ENCODE data around the gene HNRNPAB. TPM values are rescaled to one million over a fixed set of nuclear protein-coding genes. Genes with fewer than 3 reads are reported as not detected.
A peak's percentile ranks its signal among the peaks of the same experiment; 100 is the strongest.
"Not testable (repeated sequence)": the region's sequence is repeated elsewhere in the genome, so short reads cannot be mapped to it uniquely, and the experiment has no call there.

Gene HNRNPAB
- total and polyA plus RNA-seq, 5 donors from 2014 or later = 63.1 to 79.5 (median 65.7) TPM

- Histone ChIP-seq H3K4me3 (ENCODE audit: low read depth, low read length) (no peak overlapping the region), H3K36me3 (ENCODE audit: control insufficient read depth, insufficient read depth, low read length) (peaks cover 45% of the 10 kb centered on the region), H3K27me3 (ENCODE audit: control insufficient read depth, insufficient read depth, low read length) (no peaks in the 10 kb centered on the region), H3K27ac (ENCODE audit: insufficient read depth, low read length, poor library complexity, severe bottlenecking) (no peak overlapping the region), H3K9me3 (ENCODE audit: control insufficient read depth in 2 of 2, low read length in 2 of 2) (no peaks in the 10 kb centered on the region), H3K4me1 (ENCODE audit: control insufficient read depth, insufficient read depth, low read length, poor library complexity, severe bottlenecking) (peaks cover 33% of the 10 kb centered on the region)
- Mint-ChIP-seq H3K4me1 (peaks cover 15 to 67% (median 44%) of the 10 kb centered on the region in 4 donors), H3K9me3 (no peaks in the 10 kb centered on the region), H3K36me3 (peaks cover 45% of the 10 kb centered on the region), H3K27me3 (no peaks in the 10 kb centered on the region), H3K4me3 (peak overlapping the region in 2 of 4 donors; percentile 62 to 87), H3K27ac (peak overlapping the region; percentile 16 to 95 (median 82))
- ATAC-seq (ENCODE audit: low read depth in 2 of 2) (no peak), DNase-seq (no peak)
These were observed 23.6 kb downstream of the HNRNPAB start for GRCh38 chr5:178227929-178228328.

DNA sequence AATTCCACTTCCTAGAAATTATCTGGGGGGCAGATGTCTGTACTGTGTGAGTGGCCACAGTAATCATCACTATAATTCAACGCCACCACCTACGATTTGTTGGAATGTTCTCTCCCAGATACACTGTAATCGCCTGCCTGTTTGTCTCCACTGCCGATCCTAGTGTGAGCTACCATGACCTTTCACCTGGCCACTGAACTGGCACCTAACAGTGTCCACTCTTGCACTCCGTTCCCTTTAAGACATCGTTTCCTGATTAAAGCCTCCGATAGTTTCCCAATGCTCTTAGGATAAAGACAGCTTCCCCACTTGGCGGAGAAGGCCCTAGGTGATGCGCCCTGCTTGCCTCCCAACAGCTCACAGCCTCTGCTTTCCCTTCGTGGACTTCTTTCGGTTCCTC, 24.3 kb downstream of the HNRNPAB start:
- Histone ChIP-seq H3K4me3 (ENCODE audit: low read depth, low read length) (no peak overlapping the region), H3K27ac (ENCODE audit: insufficient read depth, low read length, poor library complexity, severe bottlenecking) (no peak overlapping the region), H3K27me3 (ENCODE audit: control insufficient read depth, insufficient read depth, low read length) (no peaks in the 10 kb centered on the region), H3K4me1 (ENCODE audit: control insufficient read depth, insufficient read depth, low read length, poor library complexity, severe bottlenecking) (peaks cover 36% of the 10 kb centered on the region), H3K36me3 (ENCODE audit: control insufficient read depth, insufficient read depth, low read length) (peaks cover 40% of the 10 kb centered on the region), H3K9me3 (ENCODE audit: control insufficient read depth in 2 of 2, low read length in 2 of 2) (no peaks in the 10 kb centered on the region)
- peaks cover 41% of the 10 kb centered on the region for H3K36me3 Mint-ChIP-seq
- no peaks in the 10 kb centered on the region for H3K9me3 Mint-ChIP-seq
- peak overlapping the region in 1 of 3 donors; percentile 29 for H3K27ac Mint-ChIP-seq
- no peaks in the 10 kb centered on the region for H3K27me3 Mint-ChIP-seq
- H3K4me3 Mint-ChIP-seq = peak overlapping the region in 3 of 4 donors; percentile 35 to 87 (median 52)
- DNase-seq = no peak
- ATAC-seq (ENCODE audit: low read depth in 2 of 2) = no peak
- peaks cover 15 to 67% (median 40%) of the 10 kb centered on the region in 4 donors for H3K4me1 Mint-ChIP-seq

DNA sequence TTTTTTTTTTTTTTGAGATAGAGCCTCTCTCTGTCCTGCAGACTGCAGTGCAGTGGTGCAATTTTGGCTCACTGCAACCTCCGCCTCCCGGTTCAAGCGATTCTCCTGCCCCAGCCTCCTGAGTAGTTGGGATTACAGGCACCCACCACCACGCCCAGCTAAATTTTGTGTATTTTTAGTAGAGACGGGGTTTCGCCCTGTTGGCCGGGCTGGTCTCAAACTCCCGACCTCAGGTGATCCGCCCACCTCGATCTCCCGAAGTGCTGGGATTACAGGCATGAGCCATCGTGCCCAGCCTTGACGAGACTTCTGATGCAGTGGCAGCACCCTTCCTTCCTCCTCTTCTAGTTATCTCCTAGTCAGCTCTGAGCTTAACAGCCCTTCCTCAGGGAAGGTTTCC, 24.8 kb downstream of the HNRNPAB start:
- peaks cover 41% of the 10 kb centered on the region for H3K36me3 Mint-ChIP-seq
- H3K4me3 ChIP-seq (ENCODE audit: low read depth, low read length); H3K27me3 ChIP-seq (ENCODE audit: control insufficient read depth, insufficient read depth, low read length); H3K27ac ChIP-seq (ENCODE audit: insufficient read depth, low read length, poor library complexity, severe bottlenecking); H3K9me3 ChIP-seq (ENCODE audit: control insufficient read depth in 2 of 2, low read length in 2 of 2); H3K9me3 Mint-ChIP-seq; H3K27me3 Mint-ChIP-seq; DNase-seq; ATAC-seq (ENCODE audit: low read depth in 2 of 2): not testable (repeated sequence)
- peaks cover 15 to 68% (median 40%) of the 10 kb centered on the region in 4 donors for H3K4me1 Mint-ChIP-seq
- H3K27ac Mint-ChIP-seq = peak overlapping the region; percentile 37 to 94 (median 56)
- peak overlapping the region; percentile 24 to 87 (median 52) for H3K4me3 Mint-ChIP-seq
- Histone ChIP-seq H3K4me1 (ENCODE audit: control insufficient read depth, insufficient read depth, low read length, poor library complexity, severe bottlenecking) (peaks cover 36% of the 10 kb centered on the region), H3K36me3 (ENCODE audit: control insufficient read depth, insufficient read depth, low read length) (peaks cover 40% of the 10 kb centered on the region)

- Histone ChIP-seq H3K27ac (ENCODE audit: insufficient read depth, low read length, poor library complexity, severe bottlenecking) (no peak overlapping the region), H3K4me3 (ENCODE audit: low read depth, low read length) (no peak overlapping the region), H3K4me1 (ENCODE audit: control insufficient read depth, insufficient read depth, low read length, poor library complexity, severe bottlenecking) (peaks cover 36% of the 10 kb centered on the region), H3K9me3 (ENCODE audit: control insufficient read depth in 2 of 2, low read length in 2 of 2) (no peaks in the 10 kb centered on the region), H3K36me3 (ENCODE audit: control insufficient read depth, insufficient read depth, low read length) (peaks cover 40% of the 10 kb centered on the region), H3K27me3 (ENCODE audit: control insufficient read depth, insufficient read depth, low read length) (no peaks in the 10 kb centered on the region)
- no peaks in the 10 kb centered on the region for H3K9me3 Mint-ChIP-seq
- H3K4me3 Mint-ChIP-seq = peak overlapping the region; percentile 59 to 83 (median 72)
- ATAC-seq (ENCODE audit: low read depth in 2 of 2) = no peak
- H3K36me3 Mint-ChIP-seq = peaks cover 40% of the 10 kb centered on the region
- H3K27me3 Mint-ChIP-seq = no peaks in the 10 kb centered on the region
- no peak for DNase-seq
- peaks cover 17 to 70% (median 43%) of the 10 kb centered on the region in 4 donors for H3K4me1 Mint-ChIP-seq
- H3K27ac Mint-ChIP-seq = peak overlapping the region in 2 of 3 donors; percentile 37 to 76
These were observed 25.5 kb downstream of the HNRNPAB start for GRCh38 chr5:178229861-178230260.

DNA sequence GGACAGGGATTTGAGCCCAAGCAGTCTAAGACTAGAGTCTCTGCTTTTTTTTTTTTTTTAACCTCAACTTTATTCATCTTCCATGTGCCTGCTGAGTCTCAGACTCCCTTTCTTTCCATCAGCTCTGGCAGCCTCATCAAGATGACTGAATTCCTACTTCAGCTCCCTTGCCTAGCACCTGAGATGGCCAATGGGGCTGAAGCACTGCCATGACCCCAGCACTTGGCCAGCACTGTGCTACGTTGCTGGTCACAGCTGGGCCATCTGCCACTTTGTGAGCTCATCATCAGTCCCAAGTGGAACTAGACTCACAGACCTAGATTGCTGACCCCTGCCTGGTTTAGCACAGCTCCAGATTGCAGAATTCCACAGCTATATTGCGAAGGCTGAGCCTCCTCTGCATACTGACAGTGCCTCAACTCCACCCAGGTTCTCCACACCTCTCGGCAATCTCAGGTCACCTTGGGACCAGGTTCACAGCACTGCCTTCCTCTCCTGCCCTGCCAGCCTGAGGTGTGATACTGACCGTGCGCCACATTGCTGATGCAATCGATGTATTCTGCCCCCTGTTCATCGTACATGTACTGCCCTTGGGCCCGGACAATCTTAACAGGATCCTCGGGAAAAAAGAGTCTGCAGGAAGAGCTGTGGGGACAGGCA, 26.7 kb downstream of the HNRNPAB start:
- peaks cover 36% of the 10 kb centered on the region for H3K36me3 ChIP-seq (ENCODE audit: control insufficient read depth, insufficient read depth, low read length)

GRCh38 chr5:178231539-178232123, 27.3 kb downstream of the HNRNPAB start:
- Mint-ChIP-seq H3K27ac (peak overlapping the region; percentile 69 to 87 (median 82)), H3K36me3 (peaks cover 30% of the 10 kb centered on the region), H3K9me3 (no peaks in the 10 kb centered on the region), H3K4me3 (peak overlapping the region; percentile 68 to 84 (median 78)), H3K4me1 (peaks cover 13 to 67% (median 42%) of the 10 kb centered on the region in 4 donors), H3K27me3 (peaks cover 4% of the 10 kb centered on the region)
- peak in 1 of 2 donors; percentile 2 for ATAC-seq (ENCODE audit: low read depth in 2 of 2)
- H3K9me3 ChIP-seq (ENCODE audit: control insufficient read depth in 2 of 2, low read length in 2 of 2) = no peaks in the 10 kb centered on the region
- peaks cover 36% of the 10 kb centered on the region for H3K36me3 ChIP-seq (ENCODE audit: control insufficient read depth, insufficient read depth, low read length)
- H3K4me1 ChIP-seq (ENCODE audit: control insufficient read depth, insufficient read depth, low read length, poor library complexity, severe bottlenecking) = peaks cover 35% of the 10 kb centered on the region
- no peak for DNase-seq
- no peaks in the 10 kb centered on the region for H3K27me3 ChIP-seq (ENCODE audit: control insufficient read depth, insufficient read depth, low read length)
- H3K4me3 ChIP-seq (ENCODE audit: low read depth, low read length) = peak overlapping the region; percentile 68
- H3K27ac ChIP-seq (ENCODE audit: insufficient read depth, low read length, poor library complexity, severe bottlenecking) = peak overlapping the region; percentile 89

More for the DNA sequence above, 26.7 kb downstream of the HNRNPAB start:
- Histone ChIP-seq H3K4me1 (ENCODE audit: control insufficient read depth, insufficient read depth, low read length, poor library complexity, severe bottlenecking) (peaks cover 36% of the 10 kb centered on the region), H3K27me3 (ENCODE audit: control insufficient read depth, insufficient read depth, low read length) (no peaks in the 10 kb centered on the region), H3K27ac (ENCODE audit: insufficient read depth, low read length, poor library complexity, severe bottlenecking) (no peak overlapping the region), H3K9me3 (ENCODE audit: control insufficient read depth in 2 of 2, low read length in 2 of 2) (no peaks in the 10 kb centered on the region), H3K4me3 (ENCODE audit: low read depth, low read length) (peak overlapping the region; percentile 68)
- Mint-ChIP-seq H3K27me3 (peaks cover 4% of the 10 kb centered on the region), H3K27ac (peak overlapping the region; percentile 69 to 87 (median 82)), H3K4me1 (peaks cover 17 to 70% (median 45%) of the 10 kb centered on the region in 4 donors), H3K9me3 (no peaks in the 10 kb centered on the region), H3K36me3 (peaks cover 33% of the 10 kb centered on the region), H3K4me3 (peak overlapping the region; percentile 68 to 84 (median 78))
- ATAC-seq (ENCODE audit: low read depth in 2 of 2) (no peak), DNase-seq (no peak)

DNA sequence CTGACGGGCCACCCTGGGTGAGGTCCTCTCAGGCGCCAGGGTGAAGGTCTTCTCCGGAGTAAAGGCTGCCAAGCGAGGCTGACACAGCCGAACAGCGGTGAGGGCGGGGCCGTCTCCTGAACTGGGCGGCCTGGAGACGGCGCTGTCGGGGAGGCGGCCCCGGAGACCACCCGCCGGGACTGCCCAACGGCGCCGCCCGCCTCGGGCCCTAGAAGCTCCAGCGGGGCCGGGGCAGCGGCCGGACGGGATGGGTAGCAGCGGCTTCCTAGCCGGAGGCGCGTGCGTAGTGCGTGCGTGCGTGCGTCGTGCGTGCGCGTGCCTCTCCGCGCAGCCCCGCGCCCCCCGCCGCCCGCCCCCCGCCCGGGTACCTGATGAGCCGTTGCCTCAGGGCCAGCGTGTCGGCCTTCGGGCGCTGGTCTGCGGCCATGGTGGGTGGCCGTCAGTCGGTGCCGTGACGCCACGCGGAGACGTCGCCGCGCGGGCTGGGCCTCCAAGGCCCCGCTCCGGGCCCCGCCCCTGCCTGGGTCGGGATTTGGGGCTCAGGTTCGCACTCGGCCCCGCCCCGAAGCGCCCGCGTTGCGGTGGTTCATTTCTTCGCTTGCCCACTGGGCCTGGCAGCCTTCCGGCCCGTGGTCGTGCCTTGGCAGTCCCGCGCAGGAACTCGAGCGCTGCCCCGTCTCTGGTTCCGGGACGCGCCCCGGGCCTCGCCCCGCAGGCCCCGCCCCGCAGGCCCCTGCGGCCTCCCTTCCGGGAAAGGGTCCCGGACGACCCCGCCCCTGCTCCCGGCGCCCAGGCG, 28.0 kb downstream of the HNRNPAB start, which contains the start of gene PHYKPL:
Gene PHYKPL (minus strand): TSS at position 679 of the 796 bp plus-strand sequence. CDS start 252 bp downstream, at position 427.
- Mint-ChIP-seq H3K27ac (peak within 1 kb of the TSS; percentile 69 to 98 (median 90)), H3K4me1 (peaks cover 9 to 65% (median 38%) of the 10 kb centered on the region in 4 donors), H3K4me3 (peak within 1 kb of the TSS; percentile 83 to 87 (median 84)), H3K9me3 (no peaks in the 10 kb centered on the region), H3K27me3 (peaks cover 4% of the 10 kb centered on the region), H3K36me3 (peaks cover 27% of the 10 kb centered on the region)
- no peaks in the 10 kb centered on the region for H3K9me3 ChIP-seq (ENCODE audit: control insufficient read depth in 2 of 2, low read length in 2 of 2)
- ATAC-seq (ENCODE audit: low read depth in 2 of 2) (peak; percentile 65 to 71), DNase-seq (peak; percentile 64 to 83 (median 66))
- no peaks in the 10 kb centered on the region for H3K27me3 ChIP-seq (ENCODE audit: control insufficient read depth, insufficient read depth, low read length)
- peaks cover 32% of the 10 kb centered on the region for H3K36me3 ChIP-seq (ENCODE audit: control insufficient read depth, insufficient read depth, low read length)
- H3K4me3 ChIP-seq (ENCODE audit: low read depth, low read length) = peak within 1 kb of the TSS; percentile 68
- H3K4me1 ChIP-seq (ENCODE audit: control insufficient read depth, insufficient read depth, low read length, poor library complexity, severe bottlenecking) = peaks cover 34% of the 10 kb centered on the region
- H3K27ac ChIP-seq (ENCODE audit: insufficient read depth, low read length, poor library complexity, severe bottlenecking) = peak within 1 kb of the TSS; percentile 89

Measured in CD4-positive, CD25-positive, alpha-beta regulatory T cell (primary cell).